Measurements from ENCODE around the gene LY6G6C. TPM values are rescaled to one million over a fixed set of nuclear protein-coding genes. Genes with fewer than 3 reads are reported as not detected.

Gene LY6G6C
- total RNA-seq, 1 donor from 2014 or later = 0.66 TPM

DNA sequence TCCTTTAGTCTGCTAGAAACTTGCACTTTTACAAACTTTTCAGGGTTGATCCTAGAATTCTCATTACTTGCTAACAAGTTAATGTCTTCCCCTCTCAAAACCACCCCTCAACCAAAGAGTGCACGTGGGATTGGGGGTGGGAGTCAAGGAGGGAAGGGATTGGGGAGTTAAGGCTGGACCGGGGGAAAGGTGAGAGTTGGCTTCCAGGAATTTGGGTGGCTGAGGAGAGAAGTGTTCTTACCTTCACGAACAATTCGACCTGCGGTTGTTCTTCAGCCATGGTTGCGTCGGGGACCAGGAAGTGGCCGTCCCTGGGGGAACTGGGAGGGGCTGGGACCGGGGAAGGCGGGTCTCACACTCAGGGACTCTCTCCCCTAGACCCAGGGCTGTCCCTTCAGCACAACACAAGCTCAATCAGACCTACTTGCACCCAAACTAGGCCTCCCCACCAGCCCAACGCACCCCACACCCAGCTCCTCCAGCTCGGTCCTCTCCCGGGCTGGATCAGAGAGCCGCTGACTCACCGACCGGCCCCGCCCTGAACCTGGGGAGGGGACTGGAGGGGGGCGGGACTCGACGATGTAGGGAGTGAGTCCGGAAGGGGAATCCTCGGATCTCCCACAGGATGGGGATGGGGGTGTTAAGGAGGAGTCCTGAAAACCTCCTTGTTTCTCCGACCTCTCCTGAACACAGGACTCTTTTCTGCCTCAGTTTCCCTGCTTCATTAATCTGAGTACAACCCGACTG, 14.6 kb upstream of the LY6G6C start, which contains the start of gene CLIC1:
Gene CLIC1, minus strand, starts transcription at position 510 of the 747 bp plus-strand sequence. Its CDS starts 230 bp downstream, at position 280.
- Histone ChIP-seq H3K9me3 (ENCODE audit: insufficient read depth, low read depth, low read length) (no peaks in the 10 kb centered on the region), H3K4me3 (ENCODE audit: insufficient read depth, low read depth, low read length) (peak within 1 kb of the TSS; percentile 88), H3K9ac (ENCODE audit: low read length) (peak within 1 kb of the TSS; percentile 90), H3K4me2 (ENCODE audit: low read length) (peak within 1 kb of the TSS; percentile 93), H3K79me2 (ENCODE audit: insufficient read depth, low read length) (peaks cover 51% of the 10 kb centered on the region), H2AFZ (ENCODE audit: low read depth, low read length) (peak within 1 kb of the TSS; percentile 49), H3K27ac (ENCODE audit: low read depth, low read length) (peak within 1 kb of the TSS; percentile 81), H3K4me1 (ENCODE audit: insufficient read depth, low read length) (peaks cover 42% of the 10 kb centered on the region), H4K20me1 (ENCODE audit: insufficient read depth, low read length) (peaks cover 38% of the 10 kb centered on the region), H3K27me3 (ENCODE audit: insufficient read depth, low read length) (no peaks in the 10 kb centered on the region), H3K36me3 (ENCODE audit: insufficient read depth, low read length) (peaks cover 27% of the 10 kb centered on the region)
- H3K27me3 Mint-ChIP-seq (ENCODE audit: low read depth, unreplicated experiment) = no peaks in the 10 kb centered on the region
- FAIRE-seq (no peak), DNase-seq (ENCODE audit: low read depth) (peak; percentile 59)
- H3K9me3 Mint-ChIP-seq (ENCODE audit: unreplicated experiment) = no peaks in the 10 kb centered on the region
- H3K4me3 Mint-ChIP-seq (ENCODE audit: unreplicated experiment) = peak within 1 kb of the TSS; percentile 99
- peaks cover 16% of the 10 kb centered on the region for H3K36me3 Mint-ChIP-seq (ENCODE audit: low read depth, unreplicated experiment)
- no peak for TF ChIP-seq EZH2 (IDR thresholded peaks at IDR 0.05; ENCODE audit: insufficient read depth, low read length)
- TF ChIP-seq, protein P1, sequence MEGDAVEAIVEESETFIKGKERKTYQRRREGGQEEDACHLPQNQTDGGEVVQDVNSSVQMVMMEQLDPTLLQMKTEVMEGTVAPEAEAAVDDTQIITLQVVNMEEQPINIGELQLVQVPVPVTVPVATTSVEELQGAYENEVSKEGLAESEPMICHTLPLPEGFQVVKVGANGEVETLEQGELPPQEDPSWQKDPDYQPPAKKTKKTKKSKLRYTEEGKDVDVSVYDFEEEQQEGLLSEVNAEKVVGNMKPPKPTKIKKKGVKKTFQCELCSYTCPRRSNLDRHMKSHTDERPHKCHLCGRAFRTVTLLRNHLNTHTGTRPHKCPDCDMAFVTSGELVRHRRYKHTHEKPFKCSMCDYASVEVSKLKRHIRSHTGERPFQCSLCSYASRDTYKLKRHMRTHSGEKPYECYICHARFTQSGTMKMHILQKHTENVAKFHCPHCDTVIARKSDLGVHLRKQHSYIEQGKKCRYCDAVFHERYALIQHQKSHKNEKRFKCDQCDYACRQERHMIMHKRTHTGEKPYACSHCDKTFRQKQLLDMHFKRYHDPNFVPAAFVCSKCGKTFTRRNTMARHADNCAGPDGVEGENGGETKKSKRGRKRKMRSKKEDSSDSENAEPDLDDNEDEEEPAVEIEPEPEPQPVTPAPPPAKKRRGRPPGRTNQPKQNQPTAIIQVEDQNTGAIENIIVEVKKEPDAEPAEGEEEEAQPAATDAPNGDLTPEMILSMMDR (IDR thresholded peaks at IDR 0.05; ENCODE audit: insufficient read depth, low read depth, low read length) = no peak
- H3K4me1 Mint-ChIP-seq (ENCODE audit: low read depth, unreplicated experiment) = peaks cover 42% of the 10 kb centered on the region
- H3K27ac Mint-ChIP-seq (ENCODE audit: unreplicated experiment) = peak within 1 kb of the TSS; percentile 99

DNA sequence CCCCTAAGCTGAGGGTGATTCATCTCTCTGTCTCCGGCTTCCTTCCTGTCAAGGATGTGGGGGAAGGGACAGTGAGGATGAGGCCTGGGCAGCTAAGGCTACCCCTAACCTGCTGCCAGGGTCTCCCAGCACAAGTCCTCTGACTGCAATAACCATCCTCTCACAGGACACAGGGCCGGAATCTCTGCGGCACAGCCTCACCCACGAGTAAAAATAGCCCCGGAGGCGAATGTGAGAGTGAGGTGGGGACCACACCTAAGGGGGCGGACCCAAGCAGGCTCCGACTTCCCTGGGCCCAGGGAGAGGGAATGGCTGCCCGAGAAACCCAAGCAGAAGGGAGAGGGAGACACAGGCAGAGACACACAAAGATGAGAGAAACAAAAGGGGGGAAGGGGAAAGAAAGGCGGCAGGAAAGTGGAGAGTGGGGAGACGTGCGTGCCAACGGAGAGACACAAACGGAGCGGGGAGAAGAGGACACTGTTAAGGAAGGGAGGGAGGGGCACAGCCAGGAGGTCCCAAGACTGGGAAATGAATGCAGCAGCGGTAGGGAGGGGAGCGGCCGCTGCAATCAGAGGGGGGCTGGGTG, 13.4 kb upstream of the LY6G6C start:
- peaks cover 16% of the 10 kb centered on the region for H3K36me3 Mint-ChIP-seq (ENCODE audit: low read depth, unreplicated experiment)
- H3K4me1 ChIP-seq (ENCODE audit: insufficient read depth, low read length) = peaks cover 49% of the 10 kb centered on the region
- peak overlapping the region; percentile 90 for H3K9ac ChIP-seq (ENCODE audit: low read length)
- TF ChIP-seq EZH2 (IDR thresholded peaks at IDR 0.05; ENCODE audit: insufficient read depth, low read length) = no peak
- TF ChIP-seq, protein P1 (IDR thresholded peaks at IDR 0.05; ENCODE audit: insufficient read depth, low read depth, low read length) = no peak
- H3K27ac ChIP-seq (ENCODE audit: low read depth, low read length) = peak overlapping the region; percentile 81
- no peak overlapping the region for H2AFZ ChIP-seq (ENCODE audit: low read depth, low read length)
- peak overlapping the region; percentile 88 for H3K4me3 ChIP-seq (ENCODE audit: insufficient read depth, low read depth, low read length)
- peak overlapping the region; percentile 93 for H3K4me2 ChIP-seq (ENCODE audit: low read length)
- peaks cover 32% of the 10 kb centered on the region for H3K36me3 ChIP-seq (ENCODE audit: insufficient read depth, low read length)
- peak overlapping the region; percentile 99 for H3K4me3 Mint-ChIP-seq (ENCODE audit: unreplicated experiment)
- H3K79me2 ChIP-seq (ENCODE audit: insufficient read depth, low read length) = peaks cover 46% of the 10 kb centered on the region
- H3K9me3 Mint-ChIP-seq (ENCODE audit: unreplicated experiment) = no peaks in the 10 kb centered on the region
- peaks cover 51% of the 10 kb centered on the region for H3K4me1 Mint-ChIP-seq (ENCODE audit: low read depth, unreplicated experiment)
- H3K27me3 ChIP-seq (ENCODE audit: insufficient read depth, low read length) = no peaks in the 10 kb centered on the region
- FAIRE-seq = no peak
- no peaks in the 10 kb centered on the region for H3K27me3 Mint-ChIP-seq (ENCODE audit: low read depth, unreplicated experiment)
- peak; percentile 55 for DNase-seq (ENCODE audit: low read depth)
- H4K20me1 ChIP-seq (ENCODE audit: insufficient read depth, low read length) = peaks cover 44% of the 10 kb centered on the region
- peak overlapping the region; percentile 99 for H3K27ac Mint-ChIP-seq (ENCODE audit: unreplicated experiment)
- no peaks in the 10 kb centered on the region for H3K9me3 ChIP-seq (ENCODE audit: insufficient read depth, low read depth, low read length)

All from astrocyte (in vitro differentiated cells and primary cell).